HEK293 (cell line): ENCODE results near the gene PTPRG.

ENCODE experiments used
- CTCF ChIP-seq: fragments of 450-650 bp; formaldehyde crosslinking; IDR thresholded peaks from 2 replicates; pipeline ENCODE4 v1.5.1; 2016; ENCODE audit warnings: missing biosample characterization, missing genetic modification characterization
- HOXC10 ChIP-seq: sonication (generic); formaldehyde crosslinking; IDR thresholded peaks from 2 replicates; pipeline ENCODE4 v1.8.1; 2023; ENCODE audit warnings: mild to moderate bottlenecking, missing genetic modification reagents
- YY1 ChIP-seq: fragments of 450-650 bp; formaldehyde crosslinking; IDR thresholded peaks from 2 replicates; pipeline ENCODE4 v1.5.1; 2018; ENCODE audit warnings: missing biosample characterization, missing genetic modification characterization
- ZNF23 ChIP-seq: fragments of 450-650 bp; formaldehyde crosslinking; IDR thresholded peaks from 2 replicates; pipeline ENCODE4 v1.5.1; 2016; ENCODE audit warnings: missing biosample characterization, missing genetic modification characterization, borderline replicate concordance
- ZNF350 ChIP-seq: fragments of 450-650 bp; formaldehyde crosslinking; IDR thresholded peaks from 2 replicates; pipeline ENCODE4 v1.5.0; 2017; ENCODE audit warnings: missing biosample characterization, mild to moderate bottlenecking, missing genetic modification characterization
- ZNF639 ChIP-seq: fragments of 450-650 bp; formaldehyde crosslinking; IDR thresholded peaks from 2 replicates; pipeline ENCODE4 v1.5.1; 2016; ENCODE audit warnings: missing biosample characterization, missing genetic modification characterization
- ZNF843 ChIP-seq: fragments of 450-650 bp; formaldehyde crosslinking; IDR thresholded peaks from 2 replicates; pipeline ENCODE4 v1.5.1; 2016; ENCODE audit warnings: missing biosample characterization, missing genetic modification characterization
- ZSCAN30 ChIP-seq: fragments of 450-650 bp; IDR thresholded peaks from 2 replicates; pipeline ENCODE4 v1.5.1; 2018; ENCODE audit warnings: missing biosample characterization, mild to moderate bottlenecking, missing genetic modification characterization, moderate library complexity
- TF ChIP-seq, protein P1 (sequence below): fragments of 450-650 bp; formaldehyde crosslinking; IDR thresholded peaks from 2 replicates; pipeline ENCODE4 v1.5.1; 2016; ENCODE audit warnings: missing biosample characterization, missing genetic modification characterization
- TF ChIP-seq, protein P2 (sequence below): fragments of 450-650 bp; formaldehyde crosslinking; IDR thresholded peaks from 2 replicates; pipeline ENCODE4 v1.5.1; 2017; ENCODE audit warnings: missing biosample characterization, missing genetic modification characterization

GRCh38 chr3:61597906-61598305 is 36.5 kb downstream of the PTPRG start:
- no peak for TF ChIP-seq CTCF
- TF ChIP-seq ZNF350, result no peak
- no peak for TF ChIP-seq ZSCAN30
- no peak for TF ChIP-seq YY1
- no peak for TF ChIP-seq ZNF23
- TF ChIP-seq, protein P1, sequence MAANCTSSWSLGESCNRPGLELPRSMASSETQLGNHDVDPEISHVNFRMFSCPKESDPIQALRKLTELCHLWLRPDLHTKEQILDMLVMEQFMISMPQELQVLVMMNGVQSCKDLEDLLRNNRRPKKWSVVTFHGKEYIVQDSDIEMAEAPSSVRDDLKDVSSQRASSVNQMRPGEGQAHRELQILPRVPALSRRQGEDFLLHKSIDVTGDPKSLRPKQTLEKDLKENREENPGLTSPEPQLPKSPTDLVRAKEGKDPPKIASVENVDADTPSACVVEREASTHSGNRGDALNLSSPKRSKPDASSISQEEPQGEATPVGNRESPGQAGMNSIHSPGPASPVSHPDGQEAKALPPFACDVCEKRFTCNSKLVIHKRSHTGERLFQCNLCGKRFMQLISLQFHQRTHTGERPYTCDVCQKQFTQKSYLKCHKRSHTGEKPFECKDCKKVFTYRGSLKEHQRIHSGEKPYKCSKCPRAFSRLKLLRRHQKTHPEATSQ (tag by site-specific recombination), result no peak
- no peak for TF ChIP-seq ZNF843 (tag by site-specific recombination)
- TF ChIP-seq, protein P2, sequence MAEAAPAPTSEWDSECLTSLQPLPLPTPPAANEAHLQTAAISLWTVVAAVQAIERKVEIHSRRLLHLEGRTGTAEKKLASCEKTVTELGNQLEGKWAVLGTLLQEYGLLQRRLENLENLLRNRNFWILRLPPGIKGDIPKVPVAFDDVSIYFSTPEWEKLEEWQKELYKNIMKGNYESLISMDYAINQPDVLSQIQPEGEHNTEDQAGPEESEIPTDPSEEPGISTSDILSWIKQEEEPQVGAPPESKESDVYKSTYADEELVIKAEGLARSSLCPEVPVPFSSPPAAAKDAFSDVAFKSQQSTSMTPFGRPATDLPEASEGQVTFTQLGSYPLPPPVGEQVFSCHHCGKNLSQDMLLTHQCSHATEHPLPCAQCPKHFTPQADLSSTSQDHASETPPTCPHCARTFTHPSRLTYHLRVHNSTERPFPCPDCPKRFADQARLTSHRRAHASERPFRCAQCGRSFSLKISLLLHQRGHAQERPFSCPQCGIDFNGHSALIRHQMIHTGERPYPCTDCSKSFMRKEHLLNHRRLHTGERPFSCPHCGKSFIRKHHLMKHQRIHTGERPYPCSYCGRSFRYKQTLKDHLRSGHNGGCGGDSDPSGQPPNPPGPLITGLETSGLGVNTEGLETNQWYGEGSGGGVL (tag by site-specific recombination), result no peak
- TF ChIP-seq ZNF639 (tag by site-specific recombination), result no peak
- TF ChIP-seq HOXC10, result no peak
